ENCODE results near the gene ZNF683. TPM values are rescaled to one million over a fixed set of nuclear protein-coding genes. Genes with fewer than 3 reads are reported as not detected.
A peak's percentile ranks its signal among the peaks of the same experiment; 100 is the strongest.

Gene ZNF683
- total RNA-seq, 1 experiment from 2014 or later, result not detected

DNA sequence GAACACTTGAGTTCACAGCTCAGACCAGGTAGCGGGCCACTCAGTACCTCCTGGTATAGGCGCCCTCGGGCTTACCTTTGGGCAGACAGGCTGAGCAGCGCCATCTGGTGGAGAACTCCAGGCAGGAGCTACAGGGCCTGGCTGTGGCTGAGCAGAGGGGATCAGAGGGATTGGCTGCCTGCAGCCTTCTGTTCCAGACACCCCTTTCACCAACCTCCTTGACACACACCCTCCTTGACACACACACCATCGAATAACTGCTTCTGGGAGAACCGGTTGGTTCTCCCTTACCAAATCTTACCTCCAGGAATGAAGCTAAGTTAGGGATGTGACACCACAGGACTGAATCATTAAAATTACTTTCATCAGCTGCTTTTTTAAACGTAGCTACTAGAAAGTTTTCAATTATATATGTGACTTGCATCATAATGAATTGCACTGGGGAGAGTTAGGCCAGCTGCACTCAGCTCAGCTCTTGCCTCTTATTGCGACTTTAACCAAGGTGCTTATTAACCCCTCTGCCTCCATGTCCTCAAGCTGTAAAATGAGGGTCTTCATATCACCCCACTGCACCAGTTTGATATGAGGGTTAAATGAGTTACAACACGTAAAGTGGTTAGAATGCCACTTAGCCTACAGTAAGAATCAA lies 44.7 kb upstream of the ZNF683 start:
- Histone ChIP-seq H3K36me3 (ENCODE audit: low read depth) (no peaks in the 10 kb centered on the region), H3K9me2 (ENCODE audit: insufficient read depth) (no peaks in the 10 kb centered on the region), H3K27me3 (ENCODE audit: insufficient read depth, low read depth) (no peaks in the 10 kb centered on the region), H3K79me2 (ENCODE audit: low read depth) (no peaks in the 10 kb centered on the region), H3K4me2 (peak overlapping the region; percentile 63), H3K4me3 (no peak overlapping the region), H3K27ac (peak overlapping the region; percentile 91), H3K9me3 (ENCODE audit: insufficient read depth, low read depth) (no peaks in the 10 kb centered on the region), H3F3A (ENCODE audit: insufficient read depth, low read depth) (peaks cover 7% of the 10 kb centered on the region), H3K4me1 (replicated peaks; ENCODE audit: insufficient read depth) (peaks cover 9% of the 10 kb centered on the region), H2AFZ (no peak overlapping the region), H4K20me1 (ENCODE audit: insufficient read depth) (no peaks in the 10 kb centered on the region)
- no peak for TF ChIP-seq EZH2 (IDR thresholded peaks at IDR 0.05; ENCODE audit: low read depth)
- TF ChIP-seq, protein P1, sequence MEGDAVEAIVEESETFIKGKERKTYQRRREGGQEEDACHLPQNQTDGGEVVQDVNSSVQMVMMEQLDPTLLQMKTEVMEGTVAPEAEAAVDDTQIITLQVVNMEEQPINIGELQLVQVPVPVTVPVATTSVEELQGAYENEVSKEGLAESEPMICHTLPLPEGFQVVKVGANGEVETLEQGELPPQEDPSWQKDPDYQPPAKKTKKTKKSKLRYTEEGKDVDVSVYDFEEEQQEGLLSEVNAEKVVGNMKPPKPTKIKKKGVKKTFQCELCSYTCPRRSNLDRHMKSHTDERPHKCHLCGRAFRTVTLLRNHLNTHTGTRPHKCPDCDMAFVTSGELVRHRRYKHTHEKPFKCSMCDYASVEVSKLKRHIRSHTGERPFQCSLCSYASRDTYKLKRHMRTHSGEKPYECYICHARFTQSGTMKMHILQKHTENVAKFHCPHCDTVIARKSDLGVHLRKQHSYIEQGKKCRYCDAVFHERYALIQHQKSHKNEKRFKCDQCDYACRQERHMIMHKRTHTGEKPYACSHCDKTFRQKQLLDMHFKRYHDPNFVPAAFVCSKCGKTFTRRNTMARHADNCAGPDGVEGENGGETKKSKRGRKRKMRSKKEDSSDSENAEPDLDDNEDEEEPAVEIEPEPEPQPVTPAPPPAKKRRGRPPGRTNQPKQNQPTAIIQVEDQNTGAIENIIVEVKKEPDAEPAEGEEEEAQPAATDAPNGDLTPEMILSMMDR (conservative IDR thresholded peaks at IDR 0.05), result peak; percentile 79
- BruUV-seq (replicated peaks), result no TSS peak
- CTCF ChIA-PET, result interaction anchor here (0.5 to 1.4 kb wide), 15 partner anchors 15 to 483 kb away, joined by 3 to 13 read pairs (median 5); partner anchors contain the start of genes DHDDS and ZNF593
- POLR2A ChIA-PET (ENCODE audit: unreplicated experiment), result interaction anchor here (0.5 to 0.8 kb wide), 7 partner anchors 9 to 312 kb away, joined by 4 to 12 read pairs (median 6); partner anchors contain the start of gene DHDDS
- intact Hi-C loops (cut with micrococcal nuclease; ENCODE audit: unreplicated experiment), result loop anchor here (1.0 to 10.0 kb wide), 3 partner anchors 55 to 242 kb away; partner anchors contain the start of genes CNKSR1 and ZNF593OS
- DNase-seq, result peak; percentile 84 to 93

DNA sequence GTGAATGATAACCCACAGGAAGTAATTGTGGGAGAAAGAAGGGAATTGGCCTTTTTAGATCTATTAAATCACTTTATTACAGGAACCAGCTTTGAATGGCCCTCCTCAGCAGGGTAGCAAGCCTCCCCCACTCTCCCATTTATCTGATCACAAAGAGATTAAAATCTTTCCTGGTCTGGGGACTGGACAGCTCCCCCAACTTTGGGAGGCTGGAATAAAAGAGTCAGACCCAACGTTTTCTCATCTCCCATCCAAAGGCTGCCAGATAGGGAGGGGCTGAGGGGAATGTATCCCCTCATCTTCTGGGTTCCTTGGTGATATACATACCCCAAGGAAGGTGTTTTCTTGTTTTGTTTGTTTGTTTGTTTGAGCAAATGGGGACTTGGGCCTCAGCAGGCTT lies 40.5 kb upstream of the ZNF683 start:
- H3F3A ChIP-seq (ENCODE audit: insufficient read depth, low read depth), result peaks cover 7% of the 10 kb centered on the region
- no peak overlapping the region for H2AFZ ChIP-seq
- POLR2A ChIA-PET (ENCODE audit: unreplicated experiment), result no interaction called here
- H3K4me3 ChIP-seq, result no peak overlapping the region
- no peaks in the 10 kb centered on the region for H3K9me3 ChIP-seq (ENCODE audit: insufficient read depth, low read depth)
- H3K4me2 ChIP-seq, result no peak overlapping the region
- CTCF ChIA-PET, result interaction anchor here (0.7 kb wide), 1 partner anchor 188 kb away, joined by 4 read pairs; no protein-coding TSS in a partner anchor
- no peaks in the 10 kb centered on the region for H3K27me3 ChIP-seq (ENCODE audit: insufficient read depth, low read depth)
- no peak for DNase-seq
- BruUV-seq (replicated peaks), result no TSS peak
- no peak overlapping the region for H3K27ac ChIP-seq
- H3K79me2 ChIP-seq (ENCODE audit: low read depth), result no peaks in the 10 kb centered on the region
- TF ChIP-seq, protein P1 (conservative IDR thresholded peaks at IDR 0.05), result no peak
- TF ChIP-seq EZH2 (IDR thresholded peaks at IDR 0.05; ENCODE audit: low read depth), result no peak
- no peaks in the 10 kb centered on the region for H3K9me2 ChIP-seq (ENCODE audit: insufficient read depth)
- no peaks in the 10 kb centered on the region for H4K20me1 ChIP-seq (ENCODE audit: insufficient read depth)
- intact Hi-C loops (cut with micrococcal nuclease; ENCODE audit: unreplicated experiment), result loop anchor here (10.0 kb wide), 1 partner anchor 238 kb away; the partner anchor contains the start of genes CNKSR1 and ZNF593OS
- no peaks in the 10 kb centered on the region for H3K36me3 ChIP-seq (ENCODE audit: low read depth)
- H3K4me1 ChIP-seq (replicated peaks; ENCODE audit: insufficient read depth), result peaks cover 7% of the 10 kb centered on the region

DNA sequence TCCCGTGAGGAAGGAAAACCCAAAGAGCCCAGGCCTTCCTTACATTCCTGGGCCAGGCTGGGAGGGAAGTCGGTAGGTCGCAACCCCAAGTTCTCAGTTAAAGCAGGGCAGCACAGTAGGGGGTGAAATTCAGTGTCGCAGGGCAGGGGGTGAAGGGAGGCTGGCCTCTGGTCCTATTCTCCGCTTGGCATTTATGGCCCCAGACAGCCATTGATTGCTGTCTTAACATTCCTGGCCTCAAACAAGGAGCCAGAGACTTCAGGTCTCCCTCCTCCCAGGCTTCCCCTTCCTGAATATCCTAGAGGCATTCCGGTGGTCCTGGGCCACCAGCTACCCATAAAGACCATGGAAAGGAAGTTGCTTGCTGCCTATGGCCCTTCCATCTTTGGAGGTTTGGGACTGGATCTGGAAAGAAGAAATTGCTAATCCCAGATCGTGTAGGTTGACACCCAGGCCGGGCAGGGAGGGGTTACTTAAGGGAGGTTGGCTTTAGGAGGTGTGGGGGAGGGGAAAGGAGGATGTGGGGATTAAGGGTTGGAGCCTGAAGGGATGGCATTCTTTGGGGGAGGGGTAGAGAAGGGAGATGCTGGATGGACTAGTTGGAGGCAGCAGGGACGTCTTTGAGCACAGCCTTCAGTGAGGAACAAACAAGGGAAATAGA lies 39.8 kb upstream of the ZNF683 start:
- TF ChIP-seq EZH2 (IDR thresholded peaks at IDR 0.05; ENCODE audit: low read depth), result no peak
- TF ChIP-seq, protein P1 (conservative IDR thresholded peaks at IDR 0.05), result no peak
- Histone ChIP-seq H3K36me3 (ENCODE audit: low read depth) (no peaks in the 10 kb centered on the region), H3K9me3 (ENCODE audit: insufficient read depth, low read depth) (no peaks in the 10 kb centered on the region), H3K4me3 (no peak overlapping the region), H3K4me2 (no peak overlapping the region), H3K27me3 (ENCODE audit: insufficient read depth, low read depth) (no peaks in the 10 kb centered on the region), H3K4me1 (replicated peaks; ENCODE audit: insufficient read depth) (no peaks in the 10 kb centered on the region), H2AFZ (no peak overlapping the region), H3K27ac (no peak overlapping the region), H3K79me2 (ENCODE audit: low read depth) (no peaks in the 10 kb centered on the region), H3K9me2 (ENCODE audit: insufficient read depth) (no peaks in the 10 kb centered on the region), H4K20me1 (ENCODE audit: insufficient read depth) (no peaks in the 10 kb centered on the region), H3F3A (ENCODE audit: insufficient read depth, low read depth) (no peaks in the 10 kb centered on the region)
- DNase-seq, result no peak
- intact Hi-C loops (cut with micrococcal nuclease; ENCODE audit: unreplicated experiment), result loop anchor here (10.0 kb wide), 1 partner anchor 238 kb away; the partner anchor contains the start of genes CNKSR1 and ZNF593OS
- BruUV-seq (replicated peaks), result no TSS peak
- ChIA-PET CTCF (no interaction called here), POLR2A (ENCODE audit: unreplicated experiment) (no interaction called here)
